Left lung (tissue), 10 donors: ENCODE results near the gene BROX. TPM values are rescaled to one million over a fixed set of nuclear protein-coding genes. Genes with fewer than 3 reads are reported as not detected.

Experiments
- ATAC-seq: fragments of 200-7000 bp; cut with Tn5 transposase; one replicate; pipeline ENCODE4 v1.9.1; 2020; ENCODE audit warnings: moderate library complexity
- DNase-seq, 4 donors: peaks; one replicate each; pipeline ENCODE4 v3.0.0-alpha.2; 2013 to 2020
- H3K27ac ChIP-seq, 2 donors: fragments of 200-600 bp; sonication (generic) in 1 of 2; one replicate each; pipeline versions ENCODE4 v1.5.0 to v1.8.0; 2020 to 2021
- H3K27me3 ChIP-seq, 2 donors: fragments of 200-600 bp; sonication (generic) in 1 of 2; one replicate each; pipeline versions ENCODE4 v1.5.0 to v1.8.0; 2020 to 2021
- H3K36me3 ChIP-seq, 2 donors: fragments of 200-600 bp; sonication (generic) in 1 of 2; one replicate each; pipeline versions ENCODE4 v1.5.0 to v1.8.0; 2020 to 2021
- H3K4me1 ChIP-seq, 2 donors: fragments of 200-600 bp; one replicate each; pipeline ENCODE4 v1.8.0; 2021
- H3K4me3 ChIP-seq, 2 donors: fragments of 200-600 bp; sonication (generic) in 1 of 2; one replicate each; pipeline versions ENCODE4 v1.5.0 to v1.8.0; 2020 to 2021; ENCODE audit warnings: mild to moderate bottlenecking in 1 of 2
- H3K9me3 ChIP-seq, 2 donors: fragments of 200-600 bp; sonication (generic) in 1 of 2; one replicate each; pipeline versions ENCODE4 v1.5.0 to v1.8.0; 2020 to 2021
- CTCF ChIP-seq, 2 donors: fragments of 200-600 bp; sonication (generic) in 1 of 2; IDR thresholded peaks; one replicate each; pipeline versions ENCODE4 v1.5.0 to v1.8.0; 2021; ENCODE audit warnings: antibody characterized with exemption in 2 of 2
- intact Hi-C, 2 donors: fragments of 100-400 bp; cut with DNase I; formaldehyde crosslinking; loops; one replicate each; pipeline versions ENCODE4 v1.11.2 to v1.14.2; 2022
- polyA plus RNA-seq, 6 donors: library from polyadenylated mRNA; unstranded; fragments of 120-200 nt; gene quantifications; one replicate each; pipeline ENCODE4 v1.2.1, GENCODE V29; 2013; ENCODE audit not compliant: insufficient read length in 6 of 6
- total RNA-seq, 2 donors: library from RNA; stranded (reverse); fragmentation: NEBNext Ultra II Directional; extraction: Animal tissue kit (Norgen Biotek cat#: 25700); gene quantifications; one replicate each; pipeline ENCODE4 v1.2.1, GENCODE V29; 2021
- donor health status: DM: no; HTN: yes; CAD: no.
- donor health status: DM: no; HTN: no; CAD: no.

The BROX gene
- total and polyA plus RNA-seq, 8 donors, result 41.4 to 52.6 (median 47.2) TPM

DNA sequence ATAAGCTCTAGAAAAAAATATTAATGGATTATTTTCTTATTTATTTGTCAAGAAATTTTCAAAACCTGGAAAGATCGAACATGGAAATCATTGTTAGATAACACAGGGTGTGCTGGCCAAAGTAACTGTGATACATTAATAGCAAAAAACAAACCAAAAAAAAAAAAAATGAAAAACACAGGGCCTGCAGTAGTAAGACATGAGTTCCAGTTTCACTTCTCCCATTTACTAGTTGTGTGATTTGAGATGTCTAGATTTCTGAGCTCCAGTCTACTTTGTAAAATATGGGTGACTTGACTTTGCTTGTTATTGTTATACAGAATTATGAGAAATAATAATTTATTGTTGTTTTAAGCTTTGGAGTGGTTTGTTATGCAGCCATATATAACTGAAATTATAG lies 38.3 kb downstream of the BROX start:
- DNase-seq (no peak), ATAC-seq (no peak)
- no peaks in the 10 kb centered on the region for H3K36me3 ChIP-seq
- no peak overlapping the region for H3K4me3 ChIP-seq
- no peak for TF ChIP-seq CTCF (IDR thresholded peaks at IDR 0.05)
- no peaks in the 10 kb centered on the region for H3K27me3 ChIP-seq
- no peak overlapping the region for H3K27ac ChIP-seq
- intact Hi-C loops, result no loop called here
- no peaks in the 10 kb centered on the region for H3K9me3 ChIP-seq
- H3K4me1 ChIP-seq, result no peaks in the 10 kb centered on the region

DNA sequence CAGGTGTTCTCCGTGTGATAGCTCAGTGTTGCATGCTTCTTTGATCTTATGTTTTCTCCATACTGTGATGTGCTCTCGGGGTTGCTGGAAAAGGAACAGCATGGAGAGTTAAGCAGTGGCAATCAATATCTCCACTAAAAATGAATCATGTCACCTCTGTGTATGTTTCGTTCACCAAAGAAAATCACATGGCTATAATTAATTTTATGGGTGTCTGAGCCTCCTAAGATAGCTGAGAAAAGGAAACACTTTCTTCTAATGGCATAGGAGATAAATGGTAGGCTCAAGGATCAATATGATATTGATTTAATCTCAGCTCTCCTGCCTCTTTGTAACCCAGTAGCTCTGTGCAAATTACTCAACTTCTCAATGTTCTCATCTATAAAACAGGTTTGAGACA lies 38.9 kb downstream of the BROX start:
- TF ChIP-seq CTCF (IDR thresholded peaks at IDR 0.05), result no peak
- no peaks in the 10 kb centered on the region for H3K27me3 ChIP-seq
- H3K36me3 ChIP-seq, result no peaks in the 10 kb centered on the region
- DNase-seq (no peak), ATAC-seq (no peak)
- no peaks in the 10 kb centered on the region for H3K4me1 ChIP-seq
- H3K4me3 ChIP-seq, result no peak overlapping the region
- intact Hi-C loops, result no loop called here
- H3K9me3 ChIP-seq, result no peaks in the 10 kb centered on the region
- no peak overlapping the region for H3K27ac ChIP-seq

GRCh38 chr1:222754366-222755139 lies 42.2 kb downstream of the BROX start:
- peak; percentile 76 for ATAC-seq
- H3K27ac ChIP-seq, result no peak overlapping the region
- no peak for TF ChIP-seq CTCF (IDR thresholded peaks at IDR 0.05)

GRCh38 chr1:222757646-222758268 lies 45.4 kb downstream of the BROX start:
- Histone ChIP-seq H3K9me3 (no peaks in the 10 kb centered on the region), H3K27me3 (no peaks in the 10 kb centered on the region), H3K4me1 (no peaks in the 10 kb centered on the region), H3K27ac (no peak overlapping the region), H3K4me3 (no peak overlapping the region), H3K36me3 (no peaks in the 10 kb centered on the region)
- no peak for ATAC-seq
- no peak for TF ChIP-seq CTCF (IDR thresholded peaks at IDR 0.05)
- intact Hi-C loops, result no loop called here
- no peak for DNase-seq

More at GRCh38 chr1:222754366-222755139, 42.2 kb downstream of the BROX start:
- DNase-seq, result peak in 1 of 4 donors; percentile 70
- no peaks in the 10 kb centered on the region for H3K9me3 ChIP-seq
- H3K27me3 ChIP-seq, result no peaks in the 10 kb centered on the region
- intact Hi-C loops, result no loop called here
- no peaks in the 10 kb centered on the region for H3K36me3 ChIP-seq
- H3K4me1 ChIP-seq, result no peaks in the 10 kb centered on the region
- H3K4me3 ChIP-seq, result no peak overlapping the region

DNA sequence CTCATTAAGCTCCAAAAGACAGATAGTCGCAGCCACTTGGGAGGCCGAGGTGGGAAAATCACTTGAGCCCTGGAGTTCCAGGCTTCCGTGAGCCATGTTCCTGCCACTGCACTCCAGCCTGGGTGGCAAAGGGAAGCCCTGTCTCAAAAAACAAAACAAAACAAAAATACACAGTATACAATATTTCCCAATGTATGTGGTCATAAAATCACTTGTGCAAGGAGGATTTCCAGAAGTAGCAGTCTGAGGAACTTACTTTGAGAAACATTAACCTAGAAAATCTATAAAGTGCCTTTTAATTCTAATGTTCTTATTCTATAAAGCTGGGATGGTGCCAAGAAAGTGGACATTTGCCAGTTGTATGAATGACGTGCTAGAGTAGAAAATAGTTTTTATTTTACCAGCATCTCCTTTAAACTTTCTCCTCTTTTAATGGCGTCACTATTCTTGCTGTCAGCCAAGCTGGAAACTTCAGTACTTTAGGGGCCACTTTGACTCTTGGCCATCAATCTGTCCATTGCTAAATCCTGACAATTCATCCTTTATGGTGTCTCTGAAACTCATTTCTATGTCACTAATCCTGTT lies 47.2 kb downstream of the BROX start:
- Histone ChIP-seq H3K9me3 (no peaks in the 10 kb centered on the region), H3K4me1 (no peaks in the 10 kb centered on the region), H3K27ac (no peak overlapping the region), H3K27me3 (no peaks in the 10 kb centered on the region), H3K36me3 (no peaks in the 10 kb centered on the region), H3K4me3 (no peak overlapping the region)
- TF ChIP-seq CTCF (IDR thresholded peaks at IDR 0.05), result no peak
- no peak for ATAC-seq
- DNase-seq, result peak in 1 of 4 donors; percentile 31
- intact Hi-C loops, result no loop called here
